Activated CD8-positive, alpha-beta memory T cell treated with anti-CD3 and anti-CD28 coated beads for 4 hours (primary cell): Measurements from ENCODE around the gene RPL9.
"Not testable (repeated sequence)": the region's sequence is repeated elsewhere in the genome, so short reads cannot be mapped to it uniquely, and the experiment has no call there.

ENCODE experiments used
- DNase-seq, 2 donors: peaks; one replicate each; pipeline ENCODE4 v3.0.0-alpha.2; 2020; ENCODE audit warnings: low read depth in 2 of 2

RPL9 gene

GRCh38 chr4:39458505-39459300 is at the start of gene RPL9, which contains the start of gene LIAS:
TSS of gene RPL9 (minus strand) at chr4:39458922. CDS start at chr4:39458439, 483 bp downstream.
TSS of gene LIAS (plus strand) at chr4:39459056. CDS start at chr4:39459118, 62 bp downstream.
- DNase-seq: peak; percentile 88 to 91

- DNase-seq: no peak
These were observed 46.9 kb upstream of the RPL9 start for GRCh38 chr4:39505581-39505980.

GRCh38 chr4:39504538-39504937 is 45.8 kb upstream of the RPL9 start:
- no peak for DNase-seq

GRCh38 chr4:39502664-39503035 is 43.9 kb upstream of the RPL9 start:
- not testable (repeated sequence) for DNase-seq

- DNase-seq: no peak
These were observed 43.4 kb upstream of the RPL9 start for GRCh38 chr4:39502019-39502663.

- DNase-seq: no peak
These were observed 40.0 kb upstream of the RPL9 start for GRCh38 chr4:39498727-39499020.

GRCh38 chr4:39497909-39498726 is 39.4 kb upstream of the RPL9 start:
- no peak for DNase-seq

- DNase-seq: no peak
These were observed 36.9 kb upstream of the RPL9 start for GRCh38 chr4:39495446-39496213.

GRCh38 chr4:39494354-39494753 is 35.6 kb upstream of the RPL9 start:
- no peak for DNase-seq

GRCh38 chr4:39490322-39490721 is 31.6 kb upstream of the RPL9 start:
- no peak for DNase-seq

- no peak for DNase-seq
These were observed 27.6 kb upstream of the RPL9 start for GRCh38 chr4:39486221-39486804.

GRCh38 chr4:39484582-39485272 is 26.0 kb upstream of the RPL9 start:
- no peak for DNase-seq

GRCh38 chr4:39480902-39481695 is 22.4 kb upstream of the RPL9 start:
- DNase-seq: no peak

- DNase-seq: no peak
These were observed 21.5 kb upstream of the RPL9 start for GRCh38 chr4:39480251-39480650.

- DNase-seq: no peak
These were observed 17.6 kb upstream of the RPL9 start for GRCh38 chr4:39476187-39476895.

- DNase-seq: no peak
These were observed 13.7 kb upstream of the RPL9 start for GRCh38 chr4:39472396-39472795.

GRCh38 chr4:39470402-39470801 is 11.7 kb upstream of the RPL9 start:
- no peak for DNase-seq

- DNase-seq: no peak
These were observed 10.8 kb upstream of the RPL9 start for GRCh38 chr4:39469429-39470077.

GRCh38 chr4:39467464-39467863 is 8.7 kb upstream of the RPL9 start:
- DNase-seq: no peak
